ENCODE results near the gene HSD17B12. TPM values are rescaled to one million over a fixed set of nuclear protein-coding genes. Genes with fewer than 3 reads are reported as not detected.
A peak's percentile ranks its signal among the peaks of the same experiment; 100 is the strongest.

The HSD17B12 gene
- total and polyA plus RNA-seq, 5 donors = 69.1 to 147 (median 104) TPM

- Histone ChIP-seq H3K27ac (ENCODE audit: low read length) (peak overlapping the region; percentile 68), H3K27me3 (ENCODE audit: control insufficient read depth, insufficient read depth) (no peaks in the 10 kb centered on the region), H3K9me3 (ENCODE audit: control insufficient read depth, low read length) (no peaks in the 10 kb centered on the region), H3K4me1 (ENCODE audit: control insufficient read depth, insufficient read depth, low read length) (peaks cover 7% of the 10 kb centered on the region), H3K4me3 (ENCODE audit: low read length) (no peak overlapping the region)
- intact Hi-C loops (cut with DNase I) = no loop called here
- peak; percentile 95 to 96 for ATAC-seq
- peak; percentile 70 to 75 (median 72) for DNase-seq
- WGBS = 15% methylated on average over 3 of the region's 3 CpGs
Observed at GRCh38 chr11:43687120-43687791, 6.7 kb downstream of the HSD17B12 start.

DNA sequence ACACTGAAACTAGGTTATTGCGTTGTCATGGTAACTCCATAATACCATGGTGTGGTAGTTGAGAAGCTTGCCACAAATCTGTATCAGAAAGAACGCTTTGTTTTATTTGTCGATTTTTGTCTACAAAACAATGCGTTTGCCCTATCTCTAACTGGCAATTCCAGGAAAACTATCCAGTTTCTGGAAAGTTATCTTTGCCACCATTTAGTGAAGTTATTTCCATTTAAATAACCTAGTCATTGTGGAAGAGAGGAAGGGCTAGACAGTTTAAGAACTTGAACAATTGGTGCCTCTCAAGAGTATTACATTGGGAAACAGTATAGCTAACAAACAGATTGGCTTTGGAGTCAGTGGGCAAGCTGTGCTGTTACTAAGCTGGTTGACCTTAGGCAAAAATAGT is 7.9 kb downstream of the HSD17B12 start:
- 69% methylated on average over 4 of the region's 4 CpGs for WGBS
- intact Hi-C loops (cut with DNase I) = no loop called here
- H3K27ac ChIP-seq (ENCODE audit: low read length) = peak overlapping the region; percentile 38

DNA sequence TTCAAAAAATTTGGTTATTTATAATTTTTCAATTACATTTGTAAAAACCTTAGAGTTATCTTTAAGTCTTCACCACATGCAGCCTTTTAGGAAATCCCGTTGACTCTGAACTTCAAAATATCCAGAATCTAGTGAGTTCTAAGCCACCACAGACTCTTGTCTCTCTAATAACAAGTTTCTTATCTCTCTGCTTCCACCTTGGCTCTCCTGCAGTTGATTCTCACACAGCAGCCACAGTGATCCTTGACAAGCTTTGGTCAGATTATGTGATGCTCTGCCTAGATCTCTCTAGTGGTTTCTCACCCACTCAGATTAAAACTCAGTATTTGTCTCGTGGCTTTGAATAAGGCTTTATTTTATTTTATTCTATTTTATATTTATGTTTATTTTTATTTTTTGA is 8.6 kb downstream of the HSD17B12 start:
- Histone ChIP-seq H3K27ac (ENCODE audit: low read length) (no peak overlapping the region), H3K4me3 (ENCODE audit: low read length) (no peak overlapping the region), H3K27me3 (ENCODE audit: control insufficient read depth, insufficient read depth) (no peaks in the 10 kb centered on the region), H3K4me1 (ENCODE audit: control insufficient read depth, insufficient read depth, low read length) (peaks cover 7% of the 10 kb centered on the region), H3K9me3 (ENCODE audit: control insufficient read depth, low read length) (no peaks in the 10 kb centered on the region)
- DNase-seq = no peak
- intact Hi-C loops (cut with DNase I) = no loop called here
- WGBS = 54% methylated on average over 2 of the region's 2 CpGs
- ATAC-seq = no peak

More for the DNA sequence above, 7.9 kb downstream of the HSD17B12 start:
- peak in 1 of 2 donors; percentile 18 for ATAC-seq
- Histone ChIP-seq H3K4me1 (ENCODE audit: control insufficient read depth, insufficient read depth, low read length) (peaks cover 7% of the 10 kb centered on the region), H3K9me3 (ENCODE audit: control insufficient read depth, low read length) (no peaks in the 10 kb centered on the region), H3K27me3 (ENCODE audit: control insufficient read depth, insufficient read depth) (no peaks in the 10 kb centered on the region), H3K4me3 (ENCODE audit: low read length) (no peak overlapping the region)
- DNase-seq = no peak

- no peaks in the 10 kb centered on the region for H3K9me3 ChIP-seq (ENCODE audit: control insufficient read depth, low read length)
- no peaks in the 10 kb centered on the region for H3K27me3 ChIP-seq (ENCODE audit: control insufficient read depth, insufficient read depth)
- ATAC-seq (no peak), DNase-seq (no peak)
- intact Hi-C loops (cut with DNase I) = no loop called here
- peaks cover 7% of the 10 kb centered on the region for H3K4me1 ChIP-seq (ENCODE audit: control insufficient read depth, insufficient read depth, low read length)
- no peak overlapping the region for H3K4me3 ChIP-seq (ENCODE audit: low read length)
- 86% methylated on average over 6 of the region's 6 CpGs for whole genome bisulfite sequencing
- H3K27ac ChIP-seq (ENCODE audit: low read length) = no peak overlapping the region
Observed at GRCh38 chr11:43690929-43691725, 10.6 kb downstream of the HSD17B12 start.

- Histone ChIP-seq H3K27me3 (ENCODE audit: control insufficient read depth, insufficient read depth) (no peaks in the 10 kb centered on the region), H3K4me1 (ENCODE audit: control insufficient read depth, insufficient read depth, low read length) (peaks cover 7% of the 10 kb centered on the region), H3K9me3 (ENCODE audit: control insufficient read depth, low read length) (no peaks in the 10 kb centered on the region), H3K4me3 (ENCODE audit: low read length) (no peak overlapping the region), H3K27ac (ENCODE audit: low read length) (no peak overlapping the region)
- no peak for DNase-seq
- WGBS = 95% methylated on average over 1 of the region's 1 CpG
- intact Hi-C loops (cut with DNase I) = no loop called here
- ATAC-seq = no peak
Observed at GRCh38 chr11:43691806-43692205, 11.3 kb downstream of the HSD17B12 start.

DNA sequence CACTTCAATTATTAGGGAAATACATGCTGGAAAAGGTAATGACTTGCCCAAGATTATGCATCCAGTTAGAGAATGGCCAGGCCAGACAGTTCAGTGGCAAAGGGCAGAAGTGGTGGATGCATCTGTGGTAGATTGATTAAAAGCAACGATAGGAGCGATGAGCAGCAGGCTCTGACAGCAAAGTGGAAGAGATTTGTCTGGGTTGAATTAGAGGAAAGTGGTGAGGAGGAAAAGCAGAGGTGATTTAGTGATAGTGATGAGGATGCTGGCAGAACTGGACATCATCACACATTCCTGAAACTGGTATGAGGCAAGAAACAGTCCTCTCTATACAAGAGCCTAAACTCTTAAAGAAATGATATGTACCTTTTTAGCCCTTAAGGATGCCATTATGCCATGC is 12.5 kb downstream of the HSD17B12 start:
- DNase-seq (no peak), ATAC-seq (peak in 1 of 2 donors; percentile 42)
- Histone ChIP-seq H3K4me1 (ENCODE audit: control insufficient read depth, insufficient read depth, low read length) (peaks cover 12% of the 10 kb centered on the region), H3K27ac (ENCODE audit: low read length) (no peak overlapping the region), H3K27me3 (ENCODE audit: control insufficient read depth, insufficient read depth) (no peaks in the 10 kb centered on the region), H3K9me3 (ENCODE audit: control insufficient read depth, low read length) (no peaks in the 10 kb centered on the region), H3K4me3 (ENCODE audit: low read length) (no peak overlapping the region)
- intact Hi-C loops (cut with DNase I) = no loop called here
- WGBS = 70% methylated on average over 2 of the region's 2 CpGs

DNA sequence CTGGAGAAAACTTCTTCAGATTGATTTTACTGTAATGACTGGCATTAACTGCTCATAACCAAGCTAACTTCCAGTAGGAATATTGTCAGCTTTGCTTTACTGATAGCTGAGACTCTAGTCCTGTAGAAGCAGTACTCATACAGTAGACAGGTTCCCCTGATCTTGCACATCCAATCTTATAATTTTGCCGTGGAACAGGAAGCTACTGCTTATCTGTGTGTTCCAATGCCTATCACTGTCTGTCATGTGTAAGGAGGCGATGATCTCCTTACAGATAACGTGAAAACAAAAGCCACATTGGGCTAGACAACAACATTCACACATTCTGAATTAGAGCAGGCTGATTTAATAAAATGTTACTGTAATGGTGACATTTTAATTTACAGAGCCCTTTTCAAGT is 13.2 kb downstream of the HSD17B12 start:
- no peak overlapping the region for H3K4me3 ChIP-seq (ENCODE audit: low read length)
- no peak for ATAC-seq
- H3K4me1 ChIP-seq (ENCODE audit: control insufficient read depth, insufficient read depth, low read length) = peaks cover 12% of the 10 kb centered on the region
- no peaks in the 10 kb centered on the region for H3K9me3 ChIP-seq (ENCODE audit: control insufficient read depth, low read length)
- H3K27ac ChIP-seq (ENCODE audit: low read length) = no peak overlapping the region
- no peak for DNase-seq
- 43% methylated on average over 3 of the region's 3 CpGs for WGBS
- intact Hi-C loops (cut with DNase I) = no loop called here
- no peaks in the 10 kb centered on the region for H3K27me3 ChIP-seq (ENCODE audit: control insufficient read depth, insufficient read depth)

GRCh38 chr11:43694477-43694876 is 13.9 kb downstream of the HSD17B12 start:
- H3K4me1 ChIP-seq (ENCODE audit: control insufficient read depth, insufficient read depth, low read length) = peaks cover 12% of the 10 kb centered on the region
- no peak for DNase-seq
- WGBS = 86% methylated on average over 2 of the region's 2 CpGs
- no peak overlapping the region for H3K4me3 ChIP-seq (ENCODE audit: low read length)
- no peak for ATAC-seq
- H3K9me3 ChIP-seq (ENCODE audit: control insufficient read depth, low read length) = no peaks in the 10 kb centered on the region
- H3K27ac ChIP-seq (ENCODE audit: low read length) = no peak overlapping the region
- H3K27me3 ChIP-seq (ENCODE audit: control insufficient read depth, insufficient read depth) = no peaks in the 10 kb centered on the region
- intact Hi-C loops (cut with DNase I) = no loop called here

GRCh38 chr11:43697679-43698078 is 17.1 kb downstream of the HSD17B12 start:
- H3K9me3 ChIP-seq (ENCODE audit: control insufficient read depth, low read length) = no peaks in the 10 kb centered on the region
- H3K27ac ChIP-seq (ENCODE audit: low read length) = no peak overlapping the region
- H3K4me3 ChIP-seq (ENCODE audit: low read length) = no peak overlapping the region
- H3K27me3 ChIP-seq (ENCODE audit: control insufficient read depth, insufficient read depth) = no peaks in the 10 kb centered on the region
- intact Hi-C loops (cut with DNase I) = no loop called here
- DNase-seq (peak in 1 of 3 donors; percentile 52), ATAC-seq (peak in 1 of 2 donors; percentile 33)
- WGBS = 25% methylated on average over 1 of the region's 1 CpG
- H3K4me1 ChIP-seq (ENCODE audit: control insufficient read depth, insufficient read depth, low read length) = peaks cover 12% of the 10 kb centered on the region

- H3K27me3 ChIP-seq (ENCODE audit: control insufficient read depth, insufficient read depth) = no peaks in the 10 kb centered on the region
- no peak overlapping the region for H3K27ac ChIP-seq (ENCODE audit: low read length)
- WGBS = 80% methylated on average over 1 of the region's 1 CpG
- no peak overlapping the region for H3K4me3 ChIP-seq (ENCODE audit: low read length)
- DNase-seq = no peak
- no peak for ATAC-seq
- H3K4me1 ChIP-seq (ENCODE audit: control insufficient read depth, insufficient read depth, low read length) = peaks cover 9% of the 10 kb centered on the region
- H3K9me3 ChIP-seq (ENCODE audit: control insufficient read depth, low read length) = no peaks in the 10 kb centered on the region
- intact Hi-C loops (cut with DNase I) = no loop called here
Observed at GRCh38 chr11:43699870-43700269, 19.3 kb downstream of the HSD17B12 start.

DNA sequence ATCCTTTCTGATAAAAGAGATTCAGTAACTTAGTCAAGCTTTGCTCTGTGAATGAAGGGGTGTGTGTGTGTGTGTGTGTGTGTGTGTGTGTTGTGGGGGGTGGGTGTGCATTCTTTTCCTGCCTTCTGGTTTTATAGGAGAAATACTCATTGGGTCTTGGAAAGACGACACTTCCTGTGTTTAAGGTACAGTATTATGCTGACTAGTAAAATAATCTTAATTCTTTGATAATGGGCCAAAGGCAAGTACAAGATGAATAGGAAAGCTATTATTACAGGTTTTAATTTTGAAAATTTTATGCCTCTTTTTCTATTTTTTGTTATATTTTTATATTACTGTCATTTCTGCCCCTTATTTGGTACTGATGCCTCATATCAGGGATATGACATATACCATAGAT is 26.1 kb downstream of the HSD17B12 start:
- intact Hi-C loops (cut with DNase I) = no loop called here
- no peak for DNase-seq
- Histone ChIP-seq H3K4me1 (ENCODE audit: control insufficient read depth, insufficient read depth, low read length) (peaks cover 2% of the 10 kb centered on the region), H3K9me3 (ENCODE audit: control insufficient read depth, low read length) (no peaks in the 10 kb centered on the region), H3K27me3 (ENCODE audit: control insufficient read depth, insufficient read depth) (no peaks in the 10 kb centered on the region), H3K27ac (ENCODE audit: low read length) (no peak overlapping the region), H3K4me3 (ENCODE audit: low read length) (no peak overlapping the region)
- 85% methylated on average over 1 of the region's 1 CpG for WGBS
- no peak for ATAC-seq
